GM12865 (cell line): Measurements from ENCODE around the gene TRDMT1.
A peak's percentile ranks its signal among the peaks of the same experiment; 100 is the strongest.

Source experiments
- DNase-seq: peaks from one replicate; pipeline ENCODE4 v3.0.0; 2010; ENCODE audit warnings: low read depth
- H3K4me3 ChIP-seq: 2 replicates; pipeline ENCODE4 v1.5.1; 2011; ENCODE audit warnings: mild to moderate bottlenecking, low read depth, low read length, control low read depth
- TF ChIP-seq, protein P1 (sequence below): IDR thresholded peaks from 2 replicates; pipeline ENCODE4 v1.5.1; 2011; ENCODE audit warnings: low read length, control low read depth, low read depth, inconsistent platforms; ENCODE audit not compliant: insufficient read depth; ENCODE audit errors: missing control alignments

Gene TRDMT1

DNA sequence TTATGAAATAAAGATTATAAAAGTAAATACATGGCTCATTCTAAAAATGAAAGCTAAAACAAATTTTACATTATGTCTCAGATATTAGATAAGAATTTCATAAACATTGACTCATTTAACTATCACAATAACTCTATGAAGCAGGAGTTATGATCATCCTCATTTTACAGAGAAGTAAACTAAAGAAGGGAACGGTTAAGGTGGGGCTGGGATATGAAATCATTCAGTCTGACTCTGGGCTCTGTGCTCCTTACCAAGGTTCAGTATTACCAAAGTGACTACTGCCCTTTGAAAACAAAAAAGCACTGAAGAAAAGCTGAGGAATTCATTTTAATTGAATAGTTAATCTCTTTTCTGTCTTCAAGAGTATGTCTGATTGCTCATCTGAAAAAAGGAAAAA is 49.8 kb downstream of the TRDMT1 start:
- TF ChIP-seq, protein P1, sequence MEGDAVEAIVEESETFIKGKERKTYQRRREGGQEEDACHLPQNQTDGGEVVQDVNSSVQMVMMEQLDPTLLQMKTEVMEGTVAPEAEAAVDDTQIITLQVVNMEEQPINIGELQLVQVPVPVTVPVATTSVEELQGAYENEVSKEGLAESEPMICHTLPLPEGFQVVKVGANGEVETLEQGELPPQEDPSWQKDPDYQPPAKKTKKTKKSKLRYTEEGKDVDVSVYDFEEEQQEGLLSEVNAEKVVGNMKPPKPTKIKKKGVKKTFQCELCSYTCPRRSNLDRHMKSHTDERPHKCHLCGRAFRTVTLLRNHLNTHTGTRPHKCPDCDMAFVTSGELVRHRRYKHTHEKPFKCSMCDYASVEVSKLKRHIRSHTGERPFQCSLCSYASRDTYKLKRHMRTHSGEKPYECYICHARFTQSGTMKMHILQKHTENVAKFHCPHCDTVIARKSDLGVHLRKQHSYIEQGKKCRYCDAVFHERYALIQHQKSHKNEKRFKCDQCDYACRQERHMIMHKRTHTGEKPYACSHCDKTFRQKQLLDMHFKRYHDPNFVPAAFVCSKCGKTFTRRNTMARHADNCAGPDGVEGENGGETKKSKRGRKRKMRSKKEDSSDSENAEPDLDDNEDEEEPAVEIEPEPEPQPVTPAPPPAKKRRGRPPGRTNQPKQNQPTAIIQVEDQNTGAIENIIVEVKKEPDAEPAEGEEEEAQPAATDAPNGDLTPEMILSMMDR, result no peak
- DNase-seq, result no peak
- no peak overlapping the region for H3K4me3 ChIP-seq

DNA sequence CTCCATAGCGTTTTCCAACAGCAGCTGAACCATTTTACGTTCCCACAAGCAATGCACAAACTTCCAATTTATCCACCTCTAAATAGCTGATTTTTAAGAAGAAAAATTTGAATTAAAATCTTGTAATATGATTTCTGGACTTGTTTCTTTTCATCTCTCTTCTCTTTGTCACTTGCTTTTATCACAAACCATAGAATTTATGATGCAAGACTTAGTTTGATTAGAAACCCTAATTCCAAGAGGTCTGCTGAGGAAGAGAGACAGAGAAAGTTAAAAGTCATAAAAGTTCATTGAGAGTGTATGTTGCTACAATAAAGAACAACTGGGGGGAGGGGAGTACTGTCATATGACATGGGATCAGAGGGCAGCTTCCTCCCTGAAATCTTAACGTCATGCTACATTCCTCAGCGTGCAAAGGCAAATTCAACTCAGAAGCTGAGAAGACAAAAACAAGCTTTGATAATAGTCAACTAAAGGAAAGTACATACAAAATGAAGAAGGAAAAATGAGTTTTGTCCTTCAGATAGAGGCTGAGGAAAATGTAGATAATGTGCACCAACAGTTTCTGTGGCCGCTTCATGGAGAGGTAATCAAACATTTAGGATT is 53.5 kb downstream of the TRDMT1 start:
- DNase-seq, result no peak
- H3K4me3 ChIP-seq, result no peak overlapping the region
- TF ChIP-seq, protein P1, result no peak

DNA sequence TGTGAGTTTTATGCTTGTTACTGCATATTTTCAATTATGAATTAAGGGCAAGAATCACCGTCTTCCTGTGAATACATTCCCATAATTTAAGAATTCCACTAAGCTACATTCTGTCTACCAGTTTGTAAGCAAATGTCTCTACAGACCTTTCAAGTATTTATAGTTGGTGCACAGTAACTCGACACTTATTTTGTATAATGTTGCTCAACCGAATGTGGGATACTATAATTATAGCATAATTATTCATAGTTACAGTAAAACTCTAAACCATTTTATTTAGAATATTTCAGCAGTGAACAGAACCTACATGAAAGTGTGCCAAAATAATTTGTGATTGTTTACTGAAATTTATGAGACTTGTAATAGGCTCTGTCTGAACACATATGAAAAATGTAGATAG is 54.6 kb downstream of the TRDMT1 start:
- no peak overlapping the region for H3K4me3 ChIP-seq
- TF ChIP-seq, protein P1, result no peak
- no peak for DNase-seq

DNA sequence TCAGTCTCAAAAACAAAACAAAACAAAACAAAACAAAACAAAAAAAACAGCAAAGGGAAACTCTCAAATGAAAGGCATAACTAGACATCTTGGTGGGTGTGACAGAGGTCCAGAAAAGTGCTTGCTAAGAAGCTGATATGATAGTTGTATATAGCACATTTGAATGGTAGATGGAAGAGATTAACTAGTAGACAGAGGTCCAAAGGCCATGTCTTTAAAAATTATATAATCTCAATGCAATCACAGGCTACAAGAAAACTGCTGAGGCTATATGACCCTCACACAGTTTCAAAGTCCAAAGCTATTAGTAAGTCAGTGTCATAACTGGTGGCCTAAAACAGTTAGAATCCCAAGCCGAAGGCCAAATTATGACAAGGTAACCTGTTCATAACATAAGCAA is 56.2 kb downstream of the TRDMT1 start:
- DNase-seq, result no peak
- no peak overlapping the region for H3K4me3 ChIP-seq
- TF ChIP-seq, protein P1, result no peak

DNA sequence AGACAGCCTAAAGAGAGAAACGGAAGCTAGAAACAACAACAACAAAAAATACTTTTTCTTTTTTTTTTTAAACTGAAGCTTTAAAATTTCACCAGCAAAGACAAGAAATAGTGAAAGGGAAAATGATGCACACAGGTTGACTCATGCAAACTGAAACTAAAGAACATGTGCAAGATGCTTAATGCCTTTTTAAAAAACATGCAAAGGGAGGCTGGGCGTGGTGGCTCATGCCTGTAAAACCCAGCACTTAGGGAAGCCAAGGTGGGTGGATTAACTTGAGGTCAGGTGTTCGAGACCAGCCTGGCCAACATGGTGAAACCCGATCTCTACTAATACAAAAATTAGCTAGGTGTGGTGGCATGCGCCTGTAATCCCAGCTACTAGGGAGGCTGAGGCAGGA is 56.7 kb downstream of the TRDMT1 start:
- DNase-seq, result peak; percentile 54
- H3K4me3 ChIP-seq, result no peak overlapping the region
- TF ChIP-seq, protein P1, result no peak

DNA sequence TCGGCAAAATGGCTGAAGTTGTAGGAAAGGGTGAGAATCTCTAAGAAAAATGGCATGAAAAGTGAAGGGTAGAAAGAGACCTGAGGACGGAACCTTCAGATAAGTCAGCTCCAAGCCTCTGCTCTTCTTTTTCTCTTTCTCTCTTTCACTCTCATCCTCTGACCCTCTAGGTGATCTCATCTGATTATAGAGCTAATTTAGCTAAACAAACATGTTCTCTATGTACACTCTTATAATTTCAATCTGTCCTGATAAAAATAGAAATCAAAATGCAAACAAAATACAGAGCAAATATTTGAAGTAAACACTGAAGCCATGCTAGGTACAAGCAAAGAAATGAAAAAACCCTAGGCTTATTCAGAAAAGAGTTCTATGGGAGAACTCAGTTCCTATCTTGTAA is 57.4 kb downstream of the TRDMT1 start:
- TF ChIP-seq, protein P1, result no peak
- H3K4me3 ChIP-seq, result no peak overlapping the region
- no peak for DNase-seq

DNA sequence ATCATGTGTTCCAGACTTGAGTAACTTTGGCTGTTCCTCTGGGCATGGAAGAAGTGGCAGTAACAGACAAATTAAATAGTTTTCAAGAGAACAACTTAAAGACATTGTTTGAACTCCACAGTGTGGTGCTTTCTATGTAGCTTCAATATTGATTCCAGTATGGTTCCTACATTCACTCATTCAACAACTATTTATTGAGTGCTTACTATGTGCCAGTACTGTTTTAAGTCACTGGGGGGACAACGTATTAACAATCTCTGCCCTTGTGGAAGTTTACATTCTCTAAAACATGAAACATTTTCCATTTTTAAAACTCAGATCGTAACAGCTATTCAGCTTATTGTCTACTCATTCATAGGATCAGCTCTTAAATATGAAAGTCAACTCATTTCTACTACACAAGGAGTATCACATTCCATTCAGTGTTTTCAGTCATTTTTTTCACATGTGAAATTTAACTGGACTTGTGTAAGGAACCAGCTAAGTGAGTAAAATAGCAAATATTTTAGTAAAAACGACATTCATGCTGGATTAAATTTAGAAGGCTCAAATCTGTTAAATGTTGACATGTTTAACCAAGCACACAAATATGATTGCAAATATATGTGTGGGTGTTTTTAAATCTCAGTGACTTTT is 58.3 kb downstream of the TRDMT1 start:
- TF ChIP-seq, protein P1, result no peak
- H3K4me3 ChIP-seq, result no peak overlapping the region
- DNase-seq, result no peak
